ENCODE results near the gene NPR1.

NPR1 gene

GRCh38 chr1:153727463-153728304 is 49.2 kb downstream of the NPR1 start, which contains the start of gene INTS3:
INTS3 (plus strand) TSS chr1:153728050; CDS start chr1:153728635, 585 bp downstream.
- Mint-ChIP-seq H3K27ac (peak within 1 kb of the TSS; percentile 89 to 98 (median 97)), H3K27me3 (ENCODE audit: low read depth) (peaks cover 3% of the 10 kb centered on the region), H3K4me3 (peak within 1 kb of the TSS; percentile 98 to 99 (median 98))

GRCh38 chr1:153728305-153729066 is 50.0 kb downstream of the NPR1 start:
- no peak for TF ChIP-seq CTCF (IDR thresholded peaks at IDR 0.05; ENCODE audit: unreplicated experiment in 3 of 3)
- Mint-ChIP-seq H3K9me3 (no peaks in the 10 kb centered on the region), H3K4me3 (peak overlapping the region; percentile 98 to 99 (median 98)), H3K27me3 (ENCODE audit: low read depth) (peaks cover 3% of the 10 kb centered on the region), H3K27ac (peak overlapping the region; percentile 84 to 98 (median 97)), H3K36me3 (ENCODE audit: low read depth) (peaks cover 8% of the 10 kb centered on the region), H3K4me1 (peaks cover 40% of the 10 kb centered on the region)

More at GRCh38 chr1:153727463-153728304, 49.2 kb downstream of the NPR1 start, which contains the start of gene INTS3:
- peaks cover 8% of the 10 kb centered on the region for H3K36me3 Mint-ChIP-seq (ENCODE audit: low read depth)
- H3K4me1 Mint-ChIP-seq = peaks cover 40% of the 10 kb centered on the region
- TF ChIP-seq CTCF (IDR thresholded peaks at IDR 0.05; ENCODE audit: unreplicated experiment in 3 of 3) = no peak
- no peaks in the 10 kb centered on the region for H3K9me3 Mint-ChIP-seq

- no peak for TF ChIP-seq CTCF (IDR thresholded peaks at IDR 0.05; ENCODE audit: unreplicated experiment in 3 of 3)
- peaks cover 19% of the 10 kb centered on the region for H3K36me3 Mint-ChIP-seq (ENCODE audit: low read depth)
- H3K4me3 Mint-ChIP-seq = peak overlapping the region; percentile 75 to 99 (median 82)
- no peaks in the 10 kb centered on the region for H3K9me3 Mint-ChIP-seq
- peaks cover 49% of the 10 kb centered on the region for H3K4me1 Mint-ChIP-seq
- H3K27ac Mint-ChIP-seq = peak overlapping the region; percentile 60 to 84 (median 72)
- peaks cover 3% of the 10 kb centered on the region for H3K27me3 Mint-ChIP-seq (ENCODE audit: low read depth)
These were observed 52.0 kb downstream of the NPR1 start for GRCh38 chr1:153730468-153730988.

- Mint-ChIP-seq H3K27ac (peak overlapping the region; percentile 78 to 95 (median 84)), H3K9me3 (no peaks in the 10 kb centered on the region), H3K4me1 (peaks cover 32% of the 10 kb centered on the region), H3K4me3 (no peak overlapping the region), H3K36me3 (ENCODE audit: low read depth) (peaks cover 28% of the 10 kb centered on the region), H3K27me3 (ENCODE audit: low read depth) (no peaks in the 10 kb centered on the region)
- no peak for TF ChIP-seq CTCF (IDR thresholded peaks at IDR 0.05; ENCODE audit: unreplicated experiment in 3 of 3)
These were observed 55.5 kb downstream of the NPR1 start for GRCh38 chr1:153733970-153734369.

GRCh38 chr1:153734396-153735089 is 56.1 kb downstream of the NPR1 start:
- Mint-ChIP-seq H3K4me1 (peaks cover 26% of the 10 kb centered on the region), H3K27ac (peak overlapping the region; percentile 78 to 95 (median 84)), H3K27me3 (ENCODE audit: low read depth) (no peaks in the 10 kb centered on the region), H3K4me3 (no peak overlapping the region), H3K36me3 (ENCODE audit: low read depth) (peaks cover 28% of the 10 kb centered on the region), H3K9me3 (no peaks in the 10 kb centered on the region)
- TF ChIP-seq CTCF (IDR thresholded peaks at IDR 0.05; ENCODE audit: unreplicated experiment in 3 of 3) = no peak
